ENCODE measurements around the gene HNRNPUL1. TPM values are rescaled to one million over a fixed set of nuclear protein-coding genes. Genes with fewer than 3 reads are reported as not detected.
A peak's percentile ranks its signal among the peaks of the same experiment; 100 is the strongest.

HNRNPUL1 gene
- total RNA-seq, 2 experiments from 2014 or later = 298 to 301 TPM

DNA sequence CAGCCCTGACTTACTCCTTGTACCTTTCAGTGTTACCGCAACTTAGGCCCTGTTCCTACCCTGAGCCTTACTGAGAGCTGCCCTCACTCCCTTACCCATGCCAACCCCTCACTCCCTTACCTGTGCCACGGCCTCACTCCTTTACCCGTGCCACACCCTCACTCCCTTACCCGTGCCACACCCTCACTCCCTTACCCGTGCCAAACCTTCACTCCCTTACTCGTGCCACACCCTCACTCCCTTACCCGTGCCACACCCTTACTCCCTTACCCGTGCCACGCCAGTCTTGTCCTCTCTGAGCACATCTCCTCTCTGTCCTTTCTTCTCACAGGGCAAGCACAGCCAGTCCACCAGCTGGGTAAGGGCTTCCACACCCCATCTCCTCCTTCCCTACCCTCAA is 24.8 kb upstream of the HNRNPUL1 start:
- H3K4me1 Mint-ChIP-seq (ENCODE audit: low read depth) = no peaks in the 10 kb centered on the region
- no peaks in the 10 kb centered on the region for H3K9me3 Mint-ChIP-seq
- no peaks in the 10 kb centered on the region for H3K36me3 Mint-ChIP-seq (ENCODE audit: low read depth)
- H3K27me3 Mint-ChIP-seq (ENCODE audit: low read depth) = no peaks in the 10 kb centered on the region
- H3K4me3 Mint-ChIP-seq = no peak overlapping the region
- no peak for DNase-seq
- no peak overlapping the region for H3K27ac Mint-ChIP-seq
- CTCF ChIA-PET = no interaction called here
- intact Hi-C loops (cut with micrococcal nuclease) = no loop called here

DNA sequence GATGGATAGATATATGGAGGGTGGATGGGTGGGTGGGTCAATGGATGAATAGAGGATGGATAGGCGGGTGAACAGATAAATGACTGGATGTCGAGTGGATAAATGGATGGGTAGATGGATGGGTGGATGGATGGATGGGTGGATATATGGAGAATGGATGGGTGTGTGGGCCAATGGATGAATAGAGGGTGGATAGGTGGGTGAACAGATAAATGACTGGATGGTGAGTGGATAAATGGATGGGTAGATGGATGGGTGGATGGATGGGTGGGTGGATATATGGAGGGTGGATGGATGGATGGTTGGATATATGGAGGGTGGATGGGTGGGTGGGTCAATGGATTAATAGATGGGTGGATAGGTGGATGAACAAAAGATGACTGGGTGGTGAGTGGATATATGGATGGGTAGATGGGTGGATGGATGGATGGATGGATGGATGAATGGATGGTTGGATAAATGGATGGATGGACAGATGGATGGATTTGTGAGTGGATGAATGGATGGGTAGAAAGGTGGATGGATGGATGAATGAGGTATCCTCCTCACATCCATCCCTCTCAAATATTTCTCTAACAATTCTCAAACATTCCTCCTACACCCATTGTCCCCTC is 24.1 kb upstream of the HNRNPUL1 start:
- Mint-ChIP-seq H3K4me3 (no peak overlapping the region), H3K4me1 (ENCODE audit: low read depth) (no peaks in the 10 kb centered on the region), H3K9me3 (no peaks in the 10 kb centered on the region), H3K36me3 (ENCODE audit: low read depth) (no peaks in the 10 kb centered on the region), H3K27me3 (ENCODE audit: low read depth) (no peaks in the 10 kb centered on the region), H3K27ac (no peak overlapping the region)
- DNase-seq = no peak
- intact Hi-C loops (cut with micrococcal nuclease) = no loop called here
- CTCF ChIA-PET = no interaction called here

DNA sequence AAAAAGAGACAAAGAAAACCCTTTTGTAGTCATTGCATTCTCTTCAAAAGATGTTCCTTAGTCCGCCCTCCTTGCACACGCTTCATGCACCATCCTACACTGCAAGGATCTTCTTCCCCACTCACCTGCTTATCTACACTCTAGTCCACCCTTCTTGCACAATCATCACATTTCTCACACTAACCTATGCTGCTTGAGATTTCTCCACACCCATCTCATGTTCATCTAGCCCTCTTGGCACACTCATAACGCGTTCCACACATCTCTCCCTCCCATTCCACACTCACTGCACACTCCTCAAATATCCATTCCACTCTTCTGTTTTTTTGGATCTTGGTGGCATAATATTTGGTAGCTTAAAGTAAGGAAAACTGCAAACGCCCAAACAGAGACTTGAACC is 22.3 kb upstream of the HNRNPUL1 start:
- CTCF ChIA-PET = interaction anchor here (0.6 kb wide), 2 partner anchors 67 to 102 kb away, joined by 3 to 5 read pairs; no protein-coding TSS in a partner anchor
- no peak overlapping the region for H3K4me3 Mint-ChIP-seq

DNA sequence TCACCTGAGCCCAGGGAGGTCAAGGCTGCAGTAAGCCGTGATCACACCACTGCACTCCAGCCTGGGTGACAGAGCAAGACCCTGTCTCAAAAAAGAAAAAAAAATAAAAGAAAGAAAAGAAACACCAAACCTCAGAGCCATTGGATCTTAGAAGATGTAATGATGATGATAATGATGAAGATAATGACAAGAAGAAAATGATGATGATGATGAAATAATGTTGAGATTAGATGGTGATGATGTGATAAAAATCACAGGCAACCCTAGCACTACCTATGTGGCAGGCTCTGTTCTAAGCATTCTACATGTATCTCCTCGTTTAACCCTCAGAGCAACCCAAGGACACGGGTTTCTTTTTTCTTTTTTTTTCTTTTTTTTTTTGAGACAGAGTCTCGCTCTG is 20.1 kb upstream of the HNRNPUL1 start:
- Mint-ChIP-seq H3K4me3 (no peak overlapping the region), H3K27ac (no peak overlapping the region), H3K4me1 (ENCODE audit: low read depth) (no peaks in the 10 kb centered on the region), H3K36me3 (ENCODE audit: low read depth) (no peaks in the 10 kb centered on the region), H3K27me3 (ENCODE audit: low read depth) (no peaks in the 10 kb centered on the region), H3K9me3 (no peaks in the 10 kb centered on the region)
- intact Hi-C loops (cut with micrococcal nuclease) = no loop called here
- CTCF ChIA-PET = no interaction called here
- no peak for DNase-seq

More for the DNA sequence above, 22.3 kb upstream of the HNRNPUL1 start:
- no peaks in the 10 kb centered on the region for H3K27me3 Mint-ChIP-seq (ENCODE audit: low read depth)
- no peaks in the 10 kb centered on the region for H3K9me3 Mint-ChIP-seq
- H3K27ac Mint-ChIP-seq = no peak overlapping the region
- H3K36me3 Mint-ChIP-seq (ENCODE audit: low read depth) = no peaks in the 10 kb centered on the region
- intact Hi-C loops (cut with micrococcal nuclease) = no loop called here
- DNase-seq = no peak
- no peaks in the 10 kb centered on the region for H3K4me1 Mint-ChIP-seq (ENCODE audit: low read depth)

DNA sequence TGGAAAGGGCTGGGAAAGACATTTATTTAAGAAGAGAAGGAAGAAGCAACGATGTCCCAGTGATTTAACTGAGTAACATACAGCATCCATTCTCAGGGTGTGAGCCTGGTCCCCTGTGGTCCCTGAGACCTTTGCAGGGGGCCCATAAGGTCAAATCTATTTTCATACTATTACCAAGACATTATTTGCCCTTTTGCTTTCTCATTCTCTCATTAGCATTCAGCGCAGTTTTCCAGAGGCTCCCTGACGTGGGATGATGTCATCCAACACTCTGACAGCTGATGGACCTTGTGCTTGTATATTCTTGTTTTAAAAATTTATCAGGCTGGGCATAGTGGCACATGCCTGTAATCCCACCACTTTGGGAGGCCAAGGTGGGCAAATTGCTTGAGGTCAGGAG is 18.3 kb upstream of the HNRNPUL1 start:
- no peaks in the 10 kb centered on the region for H3K9me3 Mint-ChIP-seq
- no peaks in the 10 kb centered on the region for H3K4me1 Mint-ChIP-seq (ENCODE audit: low read depth)
- H3K4me3 Mint-ChIP-seq = no peak overlapping the region
- no peaks in the 10 kb centered on the region for H3K36me3 Mint-ChIP-seq (ENCODE audit: low read depth)
- intact Hi-C loops (cut with micrococcal nuclease) = no loop called here
- H3K27me3 Mint-ChIP-seq (ENCODE audit: low read depth) = no peaks in the 10 kb centered on the region
- no peak for DNase-seq
- H3K27ac Mint-ChIP-seq = no peak overlapping the region
- CTCF ChIA-PET = no interaction called here

DNA sequence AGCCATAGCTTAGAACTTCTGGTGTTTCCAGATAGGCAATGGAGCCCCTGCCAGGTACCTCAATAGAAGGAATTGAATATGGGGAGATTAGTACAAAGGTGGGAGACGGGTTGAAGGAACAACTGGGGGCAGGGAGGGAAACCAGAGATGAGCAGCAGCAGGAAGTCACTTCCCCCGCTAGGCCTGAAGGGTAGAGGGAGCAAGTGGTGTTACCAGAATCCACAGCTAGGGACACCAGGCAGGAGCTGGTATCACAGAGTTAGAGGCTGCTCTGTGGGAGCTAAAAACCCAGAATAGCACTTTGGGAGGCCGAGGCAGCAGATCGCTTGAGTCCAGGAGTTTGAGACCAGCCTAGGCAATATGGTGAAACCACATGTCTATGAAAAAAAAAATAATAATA is 15.3 kb upstream of the HNRNPUL1 start:
- H3K4me3 Mint-ChIP-seq = no peak overlapping the region
- no peak overlapping the region for H3K27ac Mint-ChIP-seq
- H3K27me3 Mint-ChIP-seq (ENCODE audit: low read depth) = peaks cover 2% of the 10 kb centered on the region
- intact Hi-C loops (cut with micrococcal nuclease) = no loop called here
- no peaks in the 10 kb centered on the region for H3K9me3 Mint-ChIP-seq
- DNase-seq = no peak
- CTCF ChIA-PET = interaction anchor here (0.6 to 2.1 kb wide), 4 partner anchors 14 to 122 kb away, joined by 3 to 6 read pairs (median 4); no protein-coding TSS in a partner anchor
- no peaks in the 10 kb centered on the region for H3K4me1 Mint-ChIP-seq (ENCODE audit: low read depth)
- no peaks in the 10 kb centered on the region for H3K36me3 Mint-ChIP-seq (ENCODE audit: low read depth)

DNA sequence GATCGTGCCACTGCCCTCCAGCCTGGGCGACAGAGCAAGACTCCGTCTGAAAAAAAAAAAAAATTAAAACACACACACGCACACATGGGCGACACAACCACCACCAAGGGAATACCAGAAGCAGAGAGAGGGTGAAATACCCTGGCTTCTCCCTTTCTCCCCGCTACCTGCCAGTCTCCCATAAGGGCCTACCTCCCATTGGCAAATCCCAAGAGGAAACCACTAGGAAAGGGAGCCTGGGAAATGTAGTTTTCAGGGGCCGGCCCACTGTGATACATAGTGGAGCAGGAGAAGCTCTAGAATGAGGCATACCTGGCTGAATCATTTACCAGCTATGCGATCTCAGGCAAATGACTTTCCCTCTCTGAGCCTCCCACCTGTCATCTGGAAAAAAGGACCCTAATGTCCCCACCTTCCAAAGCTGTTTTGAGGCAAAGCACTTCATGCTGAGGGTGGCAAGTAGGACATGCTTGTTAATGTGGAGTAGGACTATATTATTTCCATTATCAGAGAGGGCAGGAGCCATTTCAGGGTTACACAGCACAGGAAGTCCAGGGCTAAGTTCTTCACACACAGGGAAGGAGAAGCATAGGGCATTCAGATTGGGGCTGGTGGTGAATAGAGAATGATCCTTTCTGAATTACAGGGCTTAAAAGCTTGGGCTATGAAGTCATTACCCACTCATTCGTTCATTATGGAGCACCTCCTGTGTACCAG is 14.3 kb upstream of the HNRNPUL1 start:
- H3K27me3 Mint-ChIP-seq (ENCODE audit: low read depth) = peaks cover 2% of the 10 kb centered on the region
- intact Hi-C loops (cut with micrococcal nuclease) = no loop called here
- CTCF ChIA-PET = interaction anchor here (0.6 to 1.3 kb wide), 2 partner anchors 13 to 66 kb away, joined by 3 to 7 read pairs; no protein-coding TSS in a partner anchor
- H3K36me3 Mint-ChIP-seq (ENCODE audit: low read depth) = no peaks in the 10 kb centered on the region
- DNase-seq = no peak
- H3K9me3 Mint-ChIP-seq = no peaks in the 10 kb centered on the region
- no peak overlapping the region for H3K4me3 Mint-ChIP-seq
- no peaks in the 10 kb centered on the region for H3K4me1 Mint-ChIP-seq (ENCODE audit: low read depth)
- no peak overlapping the region for H3K27ac Mint-ChIP-seq

DNA sequence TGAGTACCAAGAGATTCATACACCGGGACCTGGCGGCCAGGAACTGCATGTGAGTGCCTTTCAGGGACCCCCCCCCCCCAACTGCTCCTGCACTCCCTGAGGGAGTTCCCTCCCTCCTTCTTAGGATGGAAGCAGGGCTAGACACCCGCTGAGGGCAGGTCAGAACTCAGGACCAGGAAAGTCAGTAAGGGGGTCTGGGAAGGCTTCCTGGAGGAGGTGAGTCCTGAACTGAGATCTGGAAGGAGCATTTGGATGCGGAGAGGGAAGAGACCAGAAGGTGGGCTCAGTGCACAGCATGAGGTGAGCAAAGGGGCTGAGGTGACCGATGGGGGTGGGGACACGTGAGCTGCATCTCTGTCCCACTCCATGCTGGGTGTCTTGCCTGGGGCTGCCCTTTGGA is 10.5 kb upstream of the HNRNPUL1 start:
- no peaks in the 10 kb centered on the region for H3K9me3 Mint-ChIP-seq
- H3K4me3 Mint-ChIP-seq = no peak overlapping the region
- no peak overlapping the region for H3K27ac Mint-ChIP-seq
- CTCF ChIA-PET = no interaction called here
- no peak for DNase-seq
- H3K27me3 Mint-ChIP-seq (ENCODE audit: low read depth) = peaks cover 2% of the 10 kb centered on the region
- H3K4me1 Mint-ChIP-seq (ENCODE audit: low read depth) = no peaks in the 10 kb centered on the region
- intact Hi-C loops (cut with micrococcal nuclease) = no loop called here
- no peaks in the 10 kb centered on the region for H3K36me3 Mint-ChIP-seq (ENCODE audit: low read depth)

DNA sequence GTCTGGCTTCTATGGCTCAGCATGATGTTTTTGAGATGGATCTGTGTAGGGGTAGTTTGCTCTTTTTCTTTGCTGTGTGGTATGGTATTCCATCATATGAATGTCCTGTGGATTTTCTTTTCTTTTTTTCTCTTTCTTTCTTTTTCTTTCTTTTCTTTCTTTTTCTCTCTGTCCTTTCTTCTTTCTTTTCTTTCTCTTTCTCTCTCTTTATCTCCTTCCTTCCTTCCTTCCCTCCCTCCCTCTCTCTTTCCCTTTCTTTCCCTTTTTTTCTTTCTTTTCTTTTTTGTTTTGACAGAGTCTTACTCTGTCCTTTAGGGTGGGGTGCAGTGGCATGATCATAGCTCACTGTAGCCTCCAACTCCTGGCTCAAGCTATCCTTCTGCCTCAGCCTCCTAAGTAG is 9.0 kb upstream of the HNRNPUL1 start:
- peaks cover 2% of the 10 kb centered on the region for H3K27me3 Mint-ChIP-seq (ENCODE audit: low read depth)
- no peaks in the 10 kb centered on the region for H3K9me3 Mint-ChIP-seq
- no peak for DNase-seq
- intact Hi-C loops (cut with micrococcal nuclease) = no loop called here
- no peak overlapping the region for H3K4me3 Mint-ChIP-seq
- H3K27ac Mint-ChIP-seq = no peak overlapping the region
- H3K4me1 Mint-ChIP-seq (ENCODE audit: low read depth) = no peaks in the 10 kb centered on the region
- H3K36me3 Mint-ChIP-seq (ENCODE audit: low read depth) = no peaks in the 10 kb centered on the region
- CTCF ChIA-PET = no interaction called here

DNA sequence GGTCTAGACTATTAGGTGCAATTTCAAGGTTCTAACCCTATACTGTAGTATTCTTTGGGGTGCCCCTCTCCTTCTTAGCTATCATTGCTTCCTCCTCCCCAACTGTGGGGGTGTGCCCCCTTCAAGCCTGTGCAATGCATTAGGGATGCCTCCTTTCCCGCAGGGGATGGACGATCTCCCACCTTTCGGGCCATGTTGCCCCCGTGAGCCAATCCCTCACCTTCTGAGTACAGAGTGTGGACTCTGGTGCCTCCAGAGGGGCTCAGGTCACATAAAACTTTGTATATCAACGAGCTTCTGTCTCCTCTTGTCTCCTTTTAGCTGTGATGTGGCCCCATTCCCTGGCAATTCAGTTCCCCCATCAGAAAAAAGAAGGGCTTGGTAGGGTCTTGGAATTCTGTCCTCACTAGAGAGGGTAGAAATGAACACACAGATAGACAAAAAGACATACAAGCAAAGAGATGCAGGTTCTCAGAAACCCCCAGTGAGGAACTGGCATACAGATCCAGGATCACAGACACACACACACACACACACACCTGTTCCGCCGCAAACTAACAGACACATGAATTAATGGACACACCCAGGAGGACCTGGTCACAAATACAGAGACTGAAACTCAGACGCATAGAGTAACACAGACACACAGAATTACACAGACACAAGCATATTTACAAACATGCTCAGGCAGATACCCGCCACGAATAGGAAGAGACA is 2.5 kb upstream of the HNRNPUL1 start:
- Mint-ChIP-seq H3K9me3 (no peaks in the 10 kb centered on the region), H3K27me3 (ENCODE audit: low read depth) (no peaks in the 10 kb centered on the region), H3K27ac (peak overlapping the region; percentile 99), H3K4me1 (ENCODE audit: low read depth) (peaks cover 16% of the 10 kb centered on the region), H3K36me3 (ENCODE audit: low read depth) (peaks cover 20% of the 10 kb centered on the region), H3K4me3 (peak overlapping the region; percentile 91)
- CTCF ChIA-PET = interaction anchor here (0.6 to 10.0 kb wide), 6 partner anchors 9 to 287 kb away, joined by 3 to 118 read pairs (median 6); no protein-coding TSS in a partner anchor
- intact Hi-C loops (cut with micrococcal nuclease) = loop anchor here (1.0 to 5.0 kb wide), 9 partner anchors 57 to 647 kb away; partner anchors contain the start of genes ACTMAP, COQ8B, ITPKC and SNRPA
- DNase-seq = no peak

DNA sequence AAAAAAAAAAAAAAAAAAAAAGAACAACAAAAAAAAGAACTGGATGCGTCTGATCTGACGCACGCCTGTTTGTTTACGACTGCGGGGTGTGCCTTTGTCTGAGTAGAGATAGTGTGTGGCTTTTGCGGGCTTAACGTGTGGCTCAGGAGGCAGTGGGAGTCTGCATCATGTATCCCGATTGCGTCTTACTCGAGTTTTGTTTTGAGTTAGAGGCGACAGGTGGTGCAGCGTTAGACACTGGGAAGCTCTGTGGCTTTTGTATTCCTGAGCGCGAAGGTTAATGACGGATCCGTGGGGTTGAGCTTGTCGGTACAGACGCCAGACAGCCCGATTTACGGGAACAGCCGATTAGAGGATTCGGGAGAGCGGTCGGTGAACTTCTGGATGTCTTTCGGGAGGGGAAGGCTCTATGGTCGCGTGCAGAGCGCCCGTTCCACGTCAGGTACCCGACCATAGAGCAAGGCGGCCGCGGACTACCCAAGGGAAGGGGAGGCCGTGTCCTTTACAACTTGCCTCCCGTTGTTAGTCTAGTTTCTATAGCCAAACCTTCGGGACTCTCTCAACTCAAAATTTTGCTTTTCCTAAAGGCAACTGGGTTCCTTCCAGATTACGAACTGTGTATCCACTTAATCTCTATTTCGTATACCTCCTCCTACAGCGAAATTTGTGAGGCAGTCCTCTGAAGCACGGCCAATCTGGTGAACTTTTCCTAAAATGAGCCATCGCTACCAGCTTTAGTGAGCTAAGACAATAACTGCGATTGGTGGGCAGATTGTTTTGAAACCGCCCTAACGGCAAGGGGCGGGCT is 926 bp upstream of the HNRNPUL1 start:
- Mint-ChIP-seq H3K9me3 (no peaks in the 10 kb centered on the region), H3K4me1 (ENCODE audit: low read depth) (peaks cover 28% of the 10 kb centered on the region), H3K27me3 (ENCODE audit: low read depth) (no peaks in the 10 kb centered on the region), H3K36me3 (ENCODE audit: low read depth) (peaks cover 31% of the 10 kb centered on the region), H3K27ac (peak overlapping the region; percentile 99), H3K4me3 (peak overlapping the region; percentile 91)
- intact Hi-C loops (cut with micrococcal nuclease) = loop anchor here (1.0 to 5.0 kb wide), 14 partner anchors 38 to 648 kb away; partner anchors contain the start of genes ACTMAP, B9D2, BCKDHA and COQ8B
- peak; percentile 96 for DNase-seq
- CTCF ChIA-PET = interaction anchor here (0.6 to 10.0 kb wide), 13 partner anchors 8 to 444 kb away, joined by 3 to 118 read pairs (median 5); partner anchors contain the start of gene B9D2
